GM12892 (cell line): ENCODE results near the gene NQO2.

ENCODE experiments used
- POLR2A ChIP-seq: IDR thresholded peaks from 2 replicates; pipeline ENCODE4 v1.6.1; 2011; ENCODE audit warnings: low read depth, low read length, control low read depth
- POLR2AphosphoS5 ChIP-seq: IDR thresholded peaks from 2 replicates; pipeline ENCODE4 v1.6.1; 2011; ENCODE audit warnings: low read depth, low read length, control low read depth

GRCh38 chr6:2977290-2977689, 22.4 kb upstream of the NQO2 start:
- no peak for TF ChIP-seq POLR2A
- no peak for TF ChIP-seq POLR2AphosphoS5
